ENCODE results near the gene SPOUT1. TPM values are rescaled to one million over a fixed set of nuclear protein-coding genes. Genes with fewer than 3 reads are reported as not detected.
A peak's percentile ranks its signal among the peaks of the same experiment; 100 is the strongest.
"Not testable (repeated sequence)": the region's sequence is repeated elsewhere in the genome, so short reads cannot be mapped to it uniquely, and the experiment has no call there.

SPOUT1 gene, protein sequence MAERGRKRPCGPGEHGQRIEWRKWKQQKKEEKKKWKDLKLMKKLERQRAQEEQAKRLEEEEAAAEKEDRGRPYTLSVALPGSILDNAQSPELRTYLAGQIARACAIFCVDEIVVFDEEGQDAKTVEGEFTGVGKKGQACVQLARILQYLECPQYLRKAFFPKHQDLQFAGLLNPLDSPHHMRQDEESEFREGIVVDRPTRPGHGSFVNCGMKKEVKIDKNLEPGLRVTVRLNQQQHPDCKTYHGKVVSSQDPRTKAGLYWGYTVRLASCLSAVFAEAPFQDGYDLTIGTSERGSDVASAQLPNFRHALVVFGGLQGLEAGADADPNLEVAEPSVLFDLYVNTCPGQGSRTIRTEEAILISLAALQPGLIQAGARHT
- 22.0 to 27.5 TPM (median 26.5 TPM) in 3 replicates for polyA plus RNA-seq
- 10.8 TPM for polyA plus RNA-seq (2011; ENCODE audit: low read depth)
- polyA plus RNA-seq (2011; cell fraction: cytosol; rRNA removed): 16.2 and 27.5 TPM in 2 replicates
- polyA plus RNA-seq (2011; cell fraction: nucleus; rRNA removed): 35.5 and 46.1 TPM in 2 replicates
- 27.1 and 27.3 TPM in 2 replicates for polyA plus RNA-seq (2012; ENCODE audit: low replicate concordance)
- 18.3 to 77.2 TPM (median 19.1 TPM) in 3 replicates for polyA minus RNA-seq
- polyA minus RNA-seq (2011; cell fraction: cytosol; rRNA and poly(A)+ RNA removed): 29.9 TPM
- polyA minus RNA-seq (2011; cell fraction: nucleus; rRNA and poly(A)+ RNA removed): 5.9 and 6.9 TPM in 2 replicates

DNA sequence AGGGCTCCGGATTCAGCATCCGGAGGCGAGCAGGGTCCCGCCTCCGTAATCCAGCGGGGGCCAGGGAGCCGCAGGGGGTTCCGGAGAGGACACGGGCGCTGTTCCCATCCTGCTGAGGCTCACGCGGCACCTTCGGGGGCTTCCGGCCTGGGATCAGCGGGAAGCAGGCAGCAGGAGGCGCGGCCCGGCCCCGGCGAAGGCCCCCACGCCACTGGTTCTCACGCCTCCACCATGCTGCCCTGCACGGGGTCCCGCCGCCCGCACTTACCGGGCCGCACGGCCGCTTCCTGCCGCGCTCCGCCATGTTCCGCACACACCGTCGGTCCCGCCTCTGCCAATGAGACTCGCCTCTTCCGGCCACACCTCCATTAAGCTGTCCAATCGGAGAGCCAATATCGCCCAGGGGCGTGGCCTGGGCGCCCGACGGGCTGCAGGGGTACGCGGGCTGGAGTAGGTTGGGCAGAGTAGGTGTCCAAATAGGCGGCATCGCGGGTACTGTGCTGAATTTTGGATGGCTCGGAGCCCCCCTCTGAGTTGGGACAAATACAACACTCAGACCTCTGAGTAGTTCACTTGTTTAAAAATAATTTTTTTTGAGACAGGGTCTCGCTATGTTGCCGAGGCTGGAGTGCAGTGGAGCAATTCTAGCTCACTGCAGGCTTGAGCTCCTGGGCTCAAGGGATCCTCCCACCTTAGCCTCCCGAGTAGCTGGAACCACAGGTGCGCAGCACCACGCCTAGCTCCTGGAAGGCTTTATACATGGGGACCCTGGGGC lies at the start of gene SPOUT1:
Gene SPOUT1 (minus strand): TSS at position 318 of the 775 bp plus-strand sequence. CDS start 14 bp downstream, at position 304.
- no peaks in the 10 kb centered on the region for H3K9me1 ChIP-seq (ENCODE audit: control insufficient read depth, extremely low read depth, insufficient read depth, low read length)
- dilution Hi-C loops (cut with MboI; ENCODE audit: extremely low pct_ligation_motif_present, low sequenced_read_pairs): no loop called here
- peak within 1 kb of the TSS; percentile 84 for H2AFZ ChIP-seq (ENCODE audit: control insufficient read depth, low read length)
- H3K4me3 ChIP-seq (ENCODE audit: control insufficient read depth in 2 of 3, extremely low read depth in 1 of 3, insufficient read depth in 2 of 3, low read depth in 1 of 3, low read length in 3 of 3): peak within 1 kb of the TSS; percentile 80 to 94 (median 84)
- no peaks in the 10 kb centered on the region for H3K27me3 ChIP-seq (ENCODE audit: control insufficient read depth, extremely low read depth, insufficient read depth, low read length)
- H3K4me2 ChIP-seq (ENCODE audit: control insufficient read depth, extremely low read depth, insufficient read depth, low read depth, low read length): peak within 1 kb of the TSS; percentile 98
- H3K36me3 ChIP-seq (ENCODE audit: control insufficient read depth in 2 of 2, extremely low read depth in 1 of 2, insufficient read depth in 2 of 2, low read length in 2 of 2): peaks cover 20 to 27% of the 10 kb centered on the region in 2 experiments
- peak within 1 kb of the TSS; percentile 57 for H3K27ac ChIP-seq (ENCODE audit: control insufficient read depth, insufficient read depth, low read length)
- H3K79me2 ChIP-seq (ENCODE audit: control insufficient read depth, insufficient read depth, low read length): peaks cover 9% of the 10 kb centered on the region
- H3K9me3 ChIP-seq (ENCODE audit: control insufficient read depth, low read depth, low read length): no peaks in the 10 kb centered on the region
- H3K4me1 ChIP-seq (ENCODE audit: control insufficient read depth, extremely low read depth, insufficient read depth, low read length): peaks cover 6% of the 10 kb centered on the region
- FAIRE-seq: no peak
- H3K9ac ChIP-seq (ENCODE audit: control insufficient read depth, extremely low read depth, insufficient read depth, low read length): peak within 1 kb of the TSS; percentile 87
- no peak for TF ChIP-seq EZH2 (IDR thresholded peaks at IDR 0.05; ENCODE audit: low read length)
- TF ChIP-seq, protein P1, sequence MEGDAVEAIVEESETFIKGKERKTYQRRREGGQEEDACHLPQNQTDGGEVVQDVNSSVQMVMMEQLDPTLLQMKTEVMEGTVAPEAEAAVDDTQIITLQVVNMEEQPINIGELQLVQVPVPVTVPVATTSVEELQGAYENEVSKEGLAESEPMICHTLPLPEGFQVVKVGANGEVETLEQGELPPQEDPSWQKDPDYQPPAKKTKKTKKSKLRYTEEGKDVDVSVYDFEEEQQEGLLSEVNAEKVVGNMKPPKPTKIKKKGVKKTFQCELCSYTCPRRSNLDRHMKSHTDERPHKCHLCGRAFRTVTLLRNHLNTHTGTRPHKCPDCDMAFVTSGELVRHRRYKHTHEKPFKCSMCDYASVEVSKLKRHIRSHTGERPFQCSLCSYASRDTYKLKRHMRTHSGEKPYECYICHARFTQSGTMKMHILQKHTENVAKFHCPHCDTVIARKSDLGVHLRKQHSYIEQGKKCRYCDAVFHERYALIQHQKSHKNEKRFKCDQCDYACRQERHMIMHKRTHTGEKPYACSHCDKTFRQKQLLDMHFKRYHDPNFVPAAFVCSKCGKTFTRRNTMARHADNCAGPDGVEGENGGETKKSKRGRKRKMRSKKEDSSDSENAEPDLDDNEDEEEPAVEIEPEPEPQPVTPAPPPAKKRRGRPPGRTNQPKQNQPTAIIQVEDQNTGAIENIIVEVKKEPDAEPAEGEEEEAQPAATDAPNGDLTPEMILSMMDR (optimal IDR thresholded peaks at IDR 0.05 in 1 of 3, IDR thresholded peaks at IDR 0.05 in 1 of 3, conservative IDR thresholded peaks at IDR 0.05 in 1 of 3; ENCODE audit: extremely low read depth in 1 of 3, insufficient read depth in 2 of 3, low read length in 3 of 3): no peak
- H4K20me1 ChIP-seq (ENCODE audit: control insufficient read depth, extremely low read depth, insufficient read depth, low read length): no peaks in the 10 kb centered on the region
- DNase-seq (ENCODE audit: low read depth, low spot score): peak; percentile 76

DNA sequence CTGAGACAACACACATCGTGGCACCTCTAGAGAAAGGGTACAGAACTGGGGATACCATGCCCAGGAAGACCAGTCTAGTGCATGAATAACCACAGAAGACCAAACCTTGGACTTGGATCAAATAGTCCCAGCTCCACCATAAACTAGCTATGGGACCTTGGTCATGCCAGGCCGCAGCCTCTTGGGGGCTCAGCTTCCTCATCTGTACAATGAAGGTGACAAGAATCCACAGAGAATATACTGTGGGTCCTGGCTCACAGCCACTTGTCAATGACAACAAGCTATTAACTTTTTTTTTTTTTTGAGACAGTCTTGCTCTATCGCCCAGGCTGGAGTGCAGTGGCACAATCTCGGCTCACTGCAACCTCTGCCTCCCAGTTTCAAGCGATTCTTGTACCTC lies 48.3 kb upstream of the SPOUT1 start:
- H3K4me1 ChIP-seq (ENCODE audit: control insufficient read depth, extremely low read depth, insufficient read depth, low read length): peaks cover 23% of the 10 kb centered on the region
- no peaks in the 10 kb centered on the region for H4K20me1 ChIP-seq (ENCODE audit: control insufficient read depth, extremely low read depth, insufficient read depth, low read length)
- H3K9me1 ChIP-seq (ENCODE audit: control insufficient read depth, extremely low read depth, insufficient read depth, low read length): no peaks in the 10 kb centered on the region
- H3K36me3 ChIP-seq (ENCODE audit: control insufficient read depth in 2 of 2, extremely low read depth in 1 of 2, insufficient read depth in 2 of 2, low read length in 2 of 2): peaks cover 0 to 3% of the 10 kb centered on the region in 2 experiments
- DNase-seq (ENCODE audit: low read depth, low spot score): no peak
- no peak overlapping the region for H3K4me2 ChIP-seq (ENCODE audit: control insufficient read depth, extremely low read depth, insufficient read depth, low read depth, low read length)
- TF ChIP-seq, protein P1 (optimal IDR thresholded peaks at IDR 0.05 in 1 of 3, IDR thresholded peaks at IDR 0.05 in 1 of 3, conservative IDR thresholded peaks at IDR 0.05 in 1 of 3; ENCODE audit: extremely low read depth in 1 of 3, insufficient read depth in 2 of 3, low read length in 3 of 3): no peak
- TF ChIP-seq EZH2 (IDR thresholded peaks at IDR 0.05; ENCODE audit: low read length): no peak
- no peak overlapping the region for H3K9ac ChIP-seq (ENCODE audit: control insufficient read depth, extremely low read depth, insufficient read depth, low read length)
- FAIRE-seq: no peak
- H2AFZ ChIP-seq (ENCODE audit: control insufficient read depth, low read length): no peak overlapping the region
- peaks cover 46% of the 10 kb centered on the region for H3K79me2 ChIP-seq (ENCODE audit: control insufficient read depth, insufficient read depth, low read length)
- no peak overlapping the region for H3K27ac ChIP-seq (ENCODE audit: control insufficient read depth, insufficient read depth, low read length)
- H3K4me3 ChIP-seq (ENCODE audit: control insufficient read depth in 2 of 3, extremely low read depth in 1 of 3, insufficient read depth in 2 of 3, low read depth in 1 of 3, low read length in 3 of 3): no peak overlapping the region
- H3K9me3 ChIP-seq (ENCODE audit: control insufficient read depth, low read depth, low read length): no peaks in the 10 kb centered on the region
- dilution Hi-C loops (cut with MboI; ENCODE audit: extremely low pct_ligation_motif_present, low sequenced_read_pairs): no loop called here
- H3K27me3 ChIP-seq (ENCODE audit: control insufficient read depth, extremely low read depth, insufficient read depth, low read length): no peaks in the 10 kb centered on the region

DNA sequence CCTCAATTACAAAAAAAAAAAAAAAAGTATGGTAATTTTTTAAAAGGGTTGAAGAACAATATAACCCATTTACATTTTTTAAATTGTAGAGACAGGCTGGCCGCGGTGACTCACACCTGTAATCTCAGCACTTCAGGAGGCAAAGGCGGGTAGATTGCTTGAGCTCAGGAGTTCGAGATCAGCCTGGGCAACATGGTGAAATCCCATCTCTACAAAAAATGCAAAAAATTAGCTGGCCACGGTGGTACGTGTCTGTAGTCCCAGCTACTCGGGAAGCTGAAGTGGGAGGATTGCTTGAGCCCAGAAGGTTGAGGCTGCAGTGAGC lies 41.3 kb upstream of the SPOUT1 start:
- H3K4me2 ChIP-seq (ENCODE audit: control insufficient read depth, extremely low read depth, insufficient read depth, low read depth, low read length); H3K79me2 ChIP-seq (ENCODE audit: control insufficient read depth, insufficient read depth, low read length); H4K20me1 ChIP-seq (ENCODE audit: control insufficient read depth, extremely low read depth, insufficient read depth, low read length); H2AFZ ChIP-seq (ENCODE audit: control insufficient read depth, low read length); H3K4me1 ChIP-seq (ENCODE audit: control insufficient read depth, extremely low read depth, insufficient read depth, low read length); DNase-seq (ENCODE audit: low read depth, low spot score); H3K4me3 ChIP-seq (ENCODE audit: control insufficient read depth in 2 of 3, extremely low read depth in 1 of 3, insufficient read depth in 2 of 3, low read depth in 1 of 3, low read length in 3 of 3); H3K9me1 ChIP-seq (ENCODE audit: control insufficient read depth, extremely low read depth, insufficient read depth, low read length); H3K27ac ChIP-seq (ENCODE audit: control insufficient read depth, insufficient read depth, low read length); H3K36me3 ChIP-seq (ENCODE audit: control insufficient read depth in 2 of 2, extremely low read depth in 1 of 2, insufficient read depth in 2 of 2, low read length in 2 of 2); dilution Hi-C loops (cut with MboI; ENCODE audit: extremely low pct_ligation_motif_present, low sequenced_read_pairs); H3K9me3 ChIP-seq (ENCODE audit: control insufficient read depth, low read depth, low read length); H3K27me3 ChIP-seq (ENCODE audit: control insufficient read depth, extremely low read depth, insufficient read depth, low read length); H3K9ac ChIP-seq (ENCODE audit: control insufficient read depth, extremely low read depth, insufficient read depth, low read length); FAIRE-seq: not testable (repeated sequence)

Measured in keratinocyte (primary cell).